GM23338 (cell line): Measurements from ENCODE around the gene RAB33A. TPM values are rescaled to one million over a fixed set of nuclear protein-coding genes. Genes with fewer than 3 reads are reported as not detected.

ENCODE experiments used
- ATAC-seq: fragments of 200-7000 bp; cut with Tn5 transposase; 3 replicates; pipeline ENCODE4 v1.9.1; 2020
- DNase-seq: peaks from one replicate; pipeline ENCODE4 v3.0.0-alpha.2; 2015; ENCODE audit warnings: low spot score
- H2AFZ ChIP-seq: fragments of 200-600 bp; sonication (generic); 2 replicates; pipeline ENCODE4 v1.8.0; 2016; ENCODE audit warnings: antibody characterized with exemption, mild to moderate bottlenecking, moderate library complexity
- H3F3A ChIP-seq: fragments of 200-600 bp; sonication (generic); replicated peaks from 2 replicates; pipeline ENCODE4 v1.8.0; 2017; ENCODE audit warnings: antibody characterized with exemption, mixed run types, low read depth
- H3K27ac ChIP-seq: fragments of 200-600 bp; sonication (generic); 2 replicates; pipeline ENCODE4 v1.6.1; 2016; ENCODE audit warnings: low read depth
- H3K27me3 ChIP-seq: fragments of 200-600 bp; sonication (generic); 2 replicates; pipeline ENCODE4 v1.8.0; 2016; ENCODE audit warnings: mild to moderate bottlenecking, mixed run types, moderate library complexity; ENCODE audit not compliant: insufficient read depth
- H3K36me3 ChIP-seq: fragments of 200-600 bp; sonication (generic); 2 replicates; pipeline ENCODE4 v1.8.0; 2016; ENCODE audit warnings: mild to moderate bottlenecking; ENCODE audit not compliant: insufficient read depth
- H3K4me1 ChIP-seq: fragments of 200-600 bp; sonication (generic); 2 replicates; pipeline ENCODE4 v1.8.0; 2016; ENCODE audit warnings: mild to moderate bottlenecking, moderate library complexity; ENCODE audit not compliant: insufficient read depth
- H3K4me2 ChIP-seq: fragments of 200-600 bp; sonication (generic); 2 replicates; pipeline ENCODE4 v1.7.1; 2017; ENCODE audit warnings: mixed run types
- H3K4me3 ChIP-seq: fragments of 200-600 bp; sonication (generic); 2 replicates; pipeline ENCODE4 v1.6.1; 2016; ENCODE audit warnings: mixed run types
- H3K79me2 ChIP-seq: fragments of 200-600 bp; sonication (generic); replicated peaks from 2 replicates; pipeline ENCODE4 v1.8.0; 2017; ENCODE audit warnings: mild to moderate bottlenecking; ENCODE audit not compliant: insufficient read depth
- H3K9me2 ChIP-seq: fragments of 200-600 bp; sonication (generic); 2 replicates; pipeline ENCODE4 v1.8.0; 2017; ENCODE audit not compliant: insufficient read depth
- H4K20me1 ChIP-seq: fragments of 200-600 bp; sonication (generic); replicated peaks from 2 replicates; pipeline ENCODE4 v1.8.0; 2017; ENCODE audit warnings: mild to moderate bottlenecking; ENCODE audit not compliant: insufficient read depth
- H3K27ac Mint-ChIP-seq: 2 replicates; pipeline ENCODE4 v1.8.0; 2020; ENCODE audit warnings: inconsistent platforms, mild to moderate bottlenecking, moderate library complexity, mixed read lengths
- H3K27me3 Mint-ChIP-seq: 3 replicates; pipeline ENCODE4 v1.8.0; 2022; ENCODE audit warnings: low read depth, mild to moderate bottlenecking, moderate library complexity, mixed read lengths, inconsistent platforms; ENCODE audit not compliant: insufficient read depth, poor library complexity
- H3K36me3 Mint-ChIP-seq: 3 replicates; pipeline ENCODE4 v1.8.0; 2021; ENCODE audit warnings: low read depth, mild to moderate bottlenecking, inconsistent platforms, moderate library complexity, mixed read lengths
- H3K4me1 Mint-ChIP-seq: 3 replicates; pipeline ENCODE4 v1.8.0; 2020; ENCODE audit warnings: mild to moderate bottlenecking, inconsistent platforms, mixed read lengths
- H3K4me3 Mint-ChIP-seq: 3 replicates; pipeline ENCODE4 v1.8.0; 2021; ENCODE audit warnings: moderate library complexity, mild to moderate bottlenecking, inconsistent platforms, mixed read lengths
- H3K9me3 Mint-ChIP-seq: 3 replicates; pipeline ENCODE4 v1.8.0; 2020; ENCODE audit warnings: moderate library complexity, mild to moderate bottlenecking, inconsistent platforms, mixed read lengths
- CREB1 ChIP-seq: fragments of 250-450 bp; sonication (Bioruptor Pico); IDR thresholded peaks from 2 replicates; pipeline ENCODE4 v1.5.0; 2020; ENCODE audit warnings: low read depth, mild to moderate bottlenecking, moderate library complexity
- ETS1 ChIP-seq: IDR thresholded peaks from 2 replicates; pipeline ENCODE4 v1.6.1; 2016; ENCODE audit warnings: antibody characterized with exemption
- EZH2 ChIP-seq: fragments of 200-600 bp; sonication (generic); IDR thresholded peaks from one replicate; pipeline ENCODE4 v1.8.0; 2017; ENCODE audit warnings: antibody characterized with exemption, mild to moderate bottlenecking, low read depth; ENCODE audit not compliant: unreplicated experiment
- JUNB ChIP-seq: IDR thresholded peaks from one replicate; pipeline ENCODE4 v1.6.1; 2016; ENCODE audit warnings: antibody characterized with exemption; ENCODE audit not compliant: unreplicated experiment
- NANOG ChIP-seq: IDR thresholded peaks from 2 replicates; pipeline ENCODE4 v1.6.1; 2016; ENCODE audit warnings: antibody characterized with exemption, borderline replicate concordance
- ZNF114 ChIP-seq: fragments of 250-450 bp; sonication (Bioruptor Pico); IDR thresholded peaks from 2 replicates; pipeline ENCODE4 v1.5.0; 2020; ENCODE audit warnings: mild to moderate bottlenecking, moderate library complexity
- ZNF331 ChIP-seq: fragments of 250-450 bp; sonication (Bioruptor Pico); IDR thresholded peaks from 2 replicates; pipeline ENCODE4 v1.5.0; 2020; ENCODE audit warnings: low read depth, mild to moderate bottlenecking, moderate library complexity
- polyA plus RNA-seq: library from polyadenylated mRNA; unstranded; fragments of >200 nt; fragmentation: Nextera tagmentation; extraction: Ambion mirVana; gene quantifications from 2 replicates; pipeline ENCODE4 v1.2.1, GENCODE V29; 2016
- total RNA-seq: library from RNA; depleted of rRNA; stranded (reverse); fragments of >200 nt; shearing (Covaris generic); gene quantifications from 2 replicates; pipeline ENCODE4 v1.2.3, GENCODE V29; 2014
- TF ChIP-seq, protein P1 (sequence below): fragments of 250-450 bp; sonication (Bioruptor Pico); IDR thresholded peaks from 2 replicates; pipeline ENCODE4 v1.5.0; 2020; ENCODE audit warnings: mild to moderate bottlenecking, moderate library complexity
- TF ChIP-seq, protein P2 (sequence below): IDR thresholded peaks from one replicate; pipeline ENCODE4 v1.6.1; 2018; ENCODE audit warnings: antibody characterized with exemption; ENCODE audit not compliant: unreplicated experiment

The RAB33A gene
- total and polyA plus RNA-seq, 2 experiments from 2014 or later, result 5.5 to 6.5 TPM

DNA sequence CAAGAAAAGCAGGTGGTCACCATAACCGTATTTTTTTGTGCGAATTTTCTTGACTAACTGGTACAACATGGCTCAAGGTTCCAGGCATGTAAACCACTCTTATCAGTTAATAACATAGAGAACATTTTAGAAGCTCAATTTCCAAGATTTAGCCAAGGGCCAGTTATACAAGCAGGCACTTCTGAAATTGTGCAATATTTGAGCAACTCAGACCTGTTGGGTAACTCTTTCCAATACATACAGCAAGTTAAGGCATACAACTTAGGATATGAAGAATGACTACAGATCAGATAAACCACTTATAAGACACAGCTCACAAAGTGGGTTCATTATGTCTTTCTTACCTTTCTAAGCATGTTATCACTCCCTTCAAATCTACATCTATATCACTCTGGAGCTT is 53.0 kb downstream of the RAB33A start:
- H3K27me3 ChIP-seq, result no peaks in the 10 kb centered on the region
- no peak overlapping the region for H3K4me3 Mint-ChIP-seq
- H3K36me3 Mint-ChIP-seq, result peaks cover 16% of the 10 kb centered on the region; the same call in 2 of the 3 replicates
- no peak for TF ChIP-seq CREB1
- TF ChIP-seq, protein P1, sequence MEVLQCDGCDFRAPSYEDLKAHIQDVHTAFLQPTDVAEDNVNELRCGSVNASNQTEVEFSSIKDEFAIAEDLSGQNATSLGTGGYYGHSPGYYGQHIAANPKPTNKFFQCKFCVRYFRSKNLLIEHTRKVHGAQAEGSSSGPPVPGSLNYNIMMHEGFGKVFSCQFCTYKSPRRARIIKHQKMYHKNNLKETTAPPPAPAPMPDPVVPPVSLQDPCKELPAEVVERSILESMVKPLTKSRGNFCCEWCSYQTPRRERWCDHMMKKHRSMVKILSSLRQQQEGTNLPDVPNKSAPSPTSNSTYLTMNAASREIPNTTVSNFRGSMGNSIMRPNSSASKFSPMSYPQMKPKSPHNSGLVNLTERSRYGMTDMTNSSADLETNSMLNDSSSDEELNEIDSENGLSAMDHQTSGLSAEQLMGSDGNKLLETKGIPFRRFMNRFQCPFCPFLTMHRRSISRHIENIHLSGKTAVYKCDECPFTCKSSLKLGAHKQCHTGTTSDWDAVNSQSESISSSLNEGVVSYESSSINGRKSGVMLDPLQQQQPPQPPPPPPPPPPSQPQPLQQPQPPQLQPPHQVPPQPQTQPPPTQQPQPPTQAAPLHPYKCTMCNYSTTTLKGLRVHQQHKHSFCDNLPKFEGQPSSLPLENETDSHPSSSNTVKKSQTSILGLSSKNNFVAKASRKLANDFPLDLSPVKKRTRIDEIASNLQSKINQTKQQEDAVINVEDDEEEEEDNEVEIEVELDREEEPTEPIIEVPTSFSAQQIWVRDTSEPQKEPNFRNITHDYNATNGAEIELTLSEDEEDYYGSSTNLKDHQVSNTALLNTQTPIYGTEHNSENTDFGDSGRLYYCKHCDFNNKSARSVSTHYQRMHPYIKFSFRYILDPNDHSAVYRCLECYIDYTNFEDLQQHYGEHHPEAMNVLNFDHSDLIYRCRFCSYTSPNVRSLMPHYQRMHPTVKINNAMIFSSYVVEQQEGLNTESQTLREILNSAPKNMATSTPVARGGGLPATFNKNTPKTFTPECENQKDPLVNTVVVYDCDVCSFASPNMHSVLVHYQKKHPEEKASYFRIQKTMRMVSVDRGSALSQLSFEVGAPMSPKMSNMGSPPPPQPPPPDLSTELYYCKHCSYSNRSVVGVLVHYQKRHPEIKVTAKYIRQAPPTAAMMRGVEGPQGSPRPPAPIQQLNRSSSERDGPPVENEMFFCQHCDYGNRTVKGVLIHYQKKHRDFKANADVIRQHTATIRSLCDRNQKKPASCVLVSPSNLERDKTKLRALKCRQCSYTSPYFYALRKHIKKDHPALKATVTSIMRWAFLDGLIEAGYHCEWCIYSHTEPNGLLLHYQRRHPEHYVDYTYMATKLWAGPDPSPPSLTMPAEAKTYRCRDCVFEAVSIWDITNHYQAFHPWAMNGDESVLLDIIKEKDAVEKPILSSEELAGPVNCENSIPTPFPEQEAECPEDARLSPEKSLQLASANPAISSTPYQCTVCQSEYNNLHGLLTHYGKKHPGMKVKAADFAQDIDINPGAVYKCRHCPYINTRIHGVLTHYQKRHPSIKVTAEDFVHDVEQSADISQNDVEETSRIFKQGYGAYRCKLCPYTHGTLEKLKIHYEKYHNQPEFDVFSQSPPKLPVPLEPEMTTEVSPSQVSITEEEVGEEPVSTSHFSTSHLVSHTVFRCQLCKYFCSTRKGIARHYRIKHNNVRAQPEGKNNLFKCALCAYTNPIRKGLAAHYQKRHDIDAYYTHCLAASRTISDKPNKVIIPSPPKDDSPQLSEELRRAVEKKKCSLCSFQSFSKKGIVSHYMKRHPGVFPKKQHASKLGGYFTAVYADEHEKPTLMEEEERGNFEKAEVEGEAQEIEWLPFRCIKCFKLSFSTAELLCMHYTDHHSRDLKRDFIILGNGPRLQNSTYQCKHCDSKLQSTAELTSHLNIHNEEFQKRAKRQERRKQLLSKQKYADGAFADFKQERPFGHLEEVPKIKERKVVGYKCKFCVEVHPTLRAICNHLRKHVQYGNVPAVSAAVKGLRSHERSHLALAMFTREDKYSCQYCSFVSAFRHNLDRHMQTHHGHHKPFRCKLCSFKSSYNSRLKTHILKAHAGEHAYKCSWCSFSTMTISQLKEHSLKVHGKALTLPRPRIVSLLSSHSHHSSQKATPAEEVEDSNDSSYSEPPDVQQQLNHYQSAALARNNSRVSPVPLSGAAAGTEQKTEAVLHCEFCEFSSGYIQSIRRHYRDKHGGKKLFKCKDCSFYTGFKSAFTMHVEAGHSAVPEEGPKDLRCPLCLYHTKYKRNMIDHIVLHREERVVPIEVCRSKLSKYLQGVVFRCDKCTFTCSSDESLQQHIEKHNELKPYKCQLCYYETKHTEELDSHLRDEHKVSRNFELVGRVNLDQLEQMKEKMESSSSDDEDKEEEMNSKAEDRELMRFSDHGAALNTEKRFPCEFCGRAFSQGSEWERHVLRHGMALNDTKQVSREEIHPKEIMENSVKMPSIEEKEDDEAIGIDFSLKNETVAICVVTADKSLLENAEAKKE, result no peak
- H3K36me3 ChIP-seq, result peaks cover 19% of the 10 kb centered on the region
- H3K4me1 Mint-ChIP-seq, result no peaks in the 10 kb centered on the region
- H3K4me3 ChIP-seq, result no peak overlapping the region
- ATAC-seq (no peak), DNase-seq (no peak)
- no peak overlapping the region for H3K27ac Mint-ChIP-seq
- no peak overlapping the region for H3K4me2 ChIP-seq
- H3K27ac ChIP-seq, result no peak overlapping the region
- H3K9me3 Mint-ChIP-seq, result no peaks in the 10 kb centered on the region
- no peaks in the 10 kb centered on the region for H3K27me3 Mint-ChIP-seq
- H3K9me2 ChIP-seq, result no peaks in the 10 kb centered on the region
- no peaks in the 10 kb centered on the region for H3F3A ChIP-seq
- no peaks in the 10 kb centered on the region for H3K4me1 ChIP-seq
- no peaks in the 10 kb centered on the region for H4K20me1 ChIP-seq
- H2AFZ ChIP-seq, result no peak overlapping the region
- H3K79me2 ChIP-seq, result no peaks in the 10 kb centered on the region

DNA sequence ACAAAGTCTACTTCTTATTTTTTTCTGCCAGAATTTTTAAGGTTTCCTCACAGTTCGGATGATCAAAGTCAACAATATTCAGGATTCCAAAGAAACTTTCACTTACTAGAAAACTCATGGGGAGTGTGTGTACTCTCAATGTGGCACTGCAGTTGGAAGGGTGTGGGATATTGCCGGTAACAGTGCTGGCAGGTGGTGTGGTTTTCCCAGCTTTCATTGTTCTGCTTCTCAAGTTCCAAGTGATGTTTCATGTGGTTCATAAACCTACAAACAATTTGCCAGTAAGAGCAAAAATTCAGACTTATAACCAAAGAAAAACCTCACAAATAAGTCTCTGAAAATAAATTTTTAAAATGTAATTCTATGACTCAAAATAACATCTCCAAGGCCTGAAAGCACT is 57.1 kb downstream of the RAB33A start:
- no peaks in the 10 kb centered on the region for H3K79me2 ChIP-seq
- no peak overlapping the region for H3K4me3 ChIP-seq
- no peaks in the 10 kb centered on the region for H3K9me2 ChIP-seq
- DNase-seq, result no peak
- Mint-ChIP-seq H3K36me3 (peaks cover 25% of the 10 kb centered on the region; the same call in 2 of the 3 replicates), H3K4me1 (no peaks in the 10 kb centered on the region), H3K27ac (no peak overlapping the region), H3K27me3 (no peaks in the 10 kb centered on the region), H3K4me3 (no peak overlapping the region), H3K9me3 (no peaks in the 10 kb centered on the region)
- no peaks in the 10 kb centered on the region for H3K4me1 ChIP-seq
- H3F3A ChIP-seq, result no peaks in the 10 kb centered on the region
- no peak overlapping the region for H3K4me2 ChIP-seq
- ATAC-seq, result no peak
- no peaks in the 10 kb centered on the region for H3K27me3 ChIP-seq
- H3K36me3 ChIP-seq, result peaks cover 19% of the 10 kb centered on the region
- no peak overlapping the region for H3K27ac ChIP-seq
- H2AFZ ChIP-seq, result no peak overlapping the region
- H4K20me1 ChIP-seq, result no peaks in the 10 kb centered on the region
- TF ChIP-seq JUNB (no peak), EZH2 (no peak), ZNF114 (CRISPR knock-in tag) (no peak), ETS1 (no peak), ZNF331 (CRISPR knock-in tag) (no peak), NANOG (no peak)
- TF ChIP-seq, protein P2, sequence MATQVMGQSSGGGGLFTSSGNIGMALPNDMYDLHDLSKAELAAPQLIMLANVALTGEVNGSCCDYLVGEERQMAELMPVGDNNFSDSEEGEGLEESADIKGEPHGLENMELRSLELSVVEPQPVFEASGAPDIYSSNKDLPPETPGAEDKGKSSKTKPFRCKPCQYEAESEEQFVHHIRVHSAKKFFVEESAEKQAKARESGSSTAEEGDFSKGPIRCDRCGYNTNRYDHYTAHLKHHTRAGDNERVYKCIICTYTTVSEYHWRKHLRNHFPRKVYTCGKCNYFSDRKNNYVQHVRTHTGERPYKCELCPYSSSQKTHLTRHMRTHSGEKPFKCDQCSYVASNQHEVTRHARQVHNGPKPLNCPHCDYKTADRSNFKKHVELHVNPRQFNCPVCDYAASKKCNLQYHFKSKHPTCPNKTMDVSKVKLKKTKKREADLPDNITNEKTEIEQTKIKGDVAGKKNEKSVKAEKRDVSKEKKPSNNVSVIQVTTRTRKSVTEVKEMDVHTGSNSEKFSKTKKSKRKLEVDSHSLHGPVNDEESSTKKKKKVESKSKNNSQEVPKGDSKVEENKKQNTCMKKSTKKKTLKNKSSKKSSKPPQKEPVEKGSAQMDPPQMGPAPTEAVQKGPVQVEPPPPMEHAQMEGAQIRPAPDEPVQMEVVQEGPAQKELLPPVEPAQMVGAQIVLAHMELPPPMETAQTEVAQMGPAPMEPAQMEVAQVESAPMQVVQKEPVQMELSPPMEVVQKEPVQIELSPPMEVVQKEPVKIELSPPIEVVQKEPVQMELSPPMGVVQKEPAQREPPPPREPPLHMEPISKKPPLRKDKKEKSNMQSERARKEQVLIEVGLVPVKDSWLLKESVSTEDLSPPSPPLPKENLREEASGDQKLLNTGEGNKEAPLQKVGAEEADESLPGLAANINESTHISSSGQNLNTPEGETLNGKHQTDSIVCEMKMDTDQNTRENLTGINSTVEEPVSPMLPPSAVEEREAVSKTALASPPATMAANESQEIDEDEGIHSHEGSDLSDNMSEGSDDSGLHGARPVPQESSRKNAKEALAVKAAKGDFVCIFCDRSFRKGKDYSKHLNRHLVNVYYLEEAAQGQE, result no peak
